ENCODE measurements around the gene FPR2.

GRCh38 chr19:51779703-51780102 lies 18.7 kb downstream of the FPR2 start:
- TF ChIP-seq, protein P1, sequence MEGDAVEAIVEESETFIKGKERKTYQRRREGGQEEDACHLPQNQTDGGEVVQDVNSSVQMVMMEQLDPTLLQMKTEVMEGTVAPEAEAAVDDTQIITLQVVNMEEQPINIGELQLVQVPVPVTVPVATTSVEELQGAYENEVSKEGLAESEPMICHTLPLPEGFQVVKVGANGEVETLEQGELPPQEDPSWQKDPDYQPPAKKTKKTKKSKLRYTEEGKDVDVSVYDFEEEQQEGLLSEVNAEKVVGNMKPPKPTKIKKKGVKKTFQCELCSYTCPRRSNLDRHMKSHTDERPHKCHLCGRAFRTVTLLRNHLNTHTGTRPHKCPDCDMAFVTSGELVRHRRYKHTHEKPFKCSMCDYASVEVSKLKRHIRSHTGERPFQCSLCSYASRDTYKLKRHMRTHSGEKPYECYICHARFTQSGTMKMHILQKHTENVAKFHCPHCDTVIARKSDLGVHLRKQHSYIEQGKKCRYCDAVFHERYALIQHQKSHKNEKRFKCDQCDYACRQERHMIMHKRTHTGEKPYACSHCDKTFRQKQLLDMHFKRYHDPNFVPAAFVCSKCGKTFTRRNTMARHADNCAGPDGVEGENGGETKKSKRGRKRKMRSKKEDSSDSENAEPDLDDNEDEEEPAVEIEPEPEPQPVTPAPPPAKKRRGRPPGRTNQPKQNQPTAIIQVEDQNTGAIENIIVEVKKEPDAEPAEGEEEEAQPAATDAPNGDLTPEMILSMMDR (IDR thresholded peaks at IDR 0.05; ENCODE audit: low read depth, low read length): no peak
- TF ChIP-seq EZH2phosphoT487 (IDR thresholded peaks at IDR 0.05; ENCODE audit: low read depth): no peak
